Astrocyte (in vitro differentiated cells and primary cell): ENCODE data around the gene PRRG4. TPM values are rescaled to one million over a fixed set of nuclear protein-coding genes. Genes with fewer than 3 reads are reported as not detected.

ENCODE experiments used
- total RNA-seq: library from RNA; stranded (reverse); gene quantifications from 2 replicates; pipeline ENCODE4 v1.2.1, GENCODE V29; 2021

Gene PRRG4
- total RNA-seq, 1 donor from 2014 or later: 0.45 TPM

Other genes with a start within 250 kb of the PRRG4 start
- 287 and 294 TPM in 2 replicates for gene EIF3M, start 246.1 kb upstream of the PRRG4 start, total RNA-seq
- not detected in 2 replicates for gene CCDC73, start 35.3 kb upstream of the PRRG4 start, total RNA-seq
- 29.1 and 35.7 TPM in 2 replicates for gene QSER1, start 62.9 kb downstream of the PRRG4 start, total RNA-seq
- gene DEPDC7, start 186.0 kb downstream of the PRRG4 start, total RNA-seq: 3.7 and 4.0 TPM in 2 replicates
- 28.8 and 29.7 TPM in 2 replicates for gene TCP11L1, start 209.6 kb downstream of the PRRG4 start, total RNA-seq